Calu3 (cell line): Measurements from ENCODE around the gene MCC. TPM values are rescaled to one million over a fixed set of nuclear protein-coding genes. Genes with fewer than 3 reads are reported as not detected.

ENCODE experiments used
- BruUV-seq: library from RNA; stranded (reverse); fragments of 400-500 nt; replicated peaks from 2 replicates; lab custom pipeline; 2021; lab: Mats Ljungman, UMichigan
- CTCF ChIA-PET: fragments of 300-600 bp; sonication (Branson Sonifier 250); formaldehyde crosslinking; loops from one replicate; lab custom pipeline; 2022; ENCODE audit warnings: antibody characterized with exemption; lab: Charles Lee
- DNase-seq: peaks from one replicate; pipeline ENCODE4 v3.0.0; 2022
- H3K27ac Mint-ChIP-seq: one replicate; pipeline ENCODE4 v1.8.0; 2022; ENCODE audit warnings: mixed read lengths; ENCODE audit not compliant: unreplicated experiment
- H3K27me3 Mint-ChIP-seq: one replicate; pipeline ENCODE4 v1.8.0; 2022; ENCODE audit warnings: mixed read lengths; ENCODE audit not compliant: unreplicated experiment
- H3K36me3 Mint-ChIP-seq: one replicate; pipeline ENCODE4 v1.8.0; 2022; ENCODE audit warnings: mild to moderate bottlenecking, moderate library complexity, mixed read lengths; ENCODE audit not compliant: insufficient read depth, unreplicated experiment
- H3K4me1 Mint-ChIP-seq: one replicate; pipeline ENCODE4 v1.8.0; 2022; ENCODE audit warnings: mild to moderate bottlenecking, low read depth, mixed read lengths; ENCODE audit not compliant: unreplicated experiment
- H3K4me3 Mint-ChIP-seq: one replicate; pipeline ENCODE4 v1.8.0; 2022; ENCODE audit warnings: mild to moderate bottlenecking, low read depth, moderate library complexity, mixed read lengths; ENCODE audit not compliant: unreplicated experiment
- H3K9me3 Mint-ChIP-seq: one replicate; pipeline ENCODE4 v1.8.0; 2022; ENCODE audit warnings: low read depth, mixed read lengths; ENCODE audit not compliant: unreplicated experiment
- CTCF ChIP-seq: fragments of 200-600 bp; IDR thresholded peaks from one replicate; pipeline ENCODE4 v1.8.0; 2022; ENCODE audit warnings: antibody characterized with exemption; ENCODE audit not compliant: unreplicated experiment
- intact Hi-C: fragments of 100-400 bp; cut with micrococcal nuclease; formaldehyde crosslinking; loops from one replicate; pipeline ENCODE4 v1.10.0; 2022; ENCODE audit not compliant: unreplicated experiment
- total RNA-seq: library from RNA; stranded (reverse); gene quantifications from 2 replicates; pipeline ENCODE4 v1.2.3, GENCODE V29; 2022

MCC gene
- total RNA-seq, 1 experiment from 2014 or later = 2.8 TPM

- no peaks in the 10 kb centered on the region for H3K36me3 Mint-ChIP-seq
- no peak overlapping the region for H3K4me3 Mint-ChIP-seq
- DNase-seq = no peak
- H3K4me1 Mint-ChIP-seq = no peaks in the 10 kb centered on the region
- H3K27me3 Mint-ChIP-seq = peaks cover 12% of the 10 kb centered on the region
- H3K9me3 Mint-ChIP-seq = no peaks in the 10 kb centered on the region
- no peak for TF ChIP-seq CTCF
- no peak overlapping the region for H3K27ac Mint-ChIP-seq
- no TSS peak for BruUV-seq
- intact Hi-C loops = no loop called here
- CTCF ChIA-PET = interaction anchor here (1.3 kb wide), 1 partner anchor 44 kb away, joined by 3 read pairs; no protein-coding TSS in a partner anchor
Measured at GRCh38 chr5:113115956-113116355, 372.3 kb downstream of the MCC start.

DNA sequence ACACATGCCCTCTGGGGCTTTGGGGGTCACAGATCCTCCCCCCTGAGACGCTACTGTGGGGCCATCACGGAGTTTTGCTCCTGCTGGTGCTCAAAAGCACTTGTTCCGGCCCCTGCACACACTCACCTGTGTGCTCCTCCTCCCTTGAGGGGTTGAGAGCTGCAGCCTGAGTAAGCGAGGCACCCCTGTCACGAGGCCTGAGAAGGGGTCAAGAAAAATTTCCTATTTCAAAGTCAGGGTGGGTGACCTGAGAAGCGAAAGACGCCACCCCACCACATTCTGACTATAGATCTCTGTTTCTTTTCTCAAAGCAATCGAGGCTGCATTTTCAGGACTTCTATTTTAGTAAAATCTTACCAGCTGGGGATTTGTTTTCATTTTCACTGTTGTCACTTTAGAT, 373.2 kb downstream of the MCC start:
- no peak for TF ChIP-seq CTCF
- BruUV-seq = no TSS peak
- no peak overlapping the region for H3K27ac Mint-ChIP-seq
- no peak for DNase-seq
- no peaks in the 10 kb centered on the region for H3K9me3 Mint-ChIP-seq
- CTCF ChIA-PET = interaction anchor here (1.3 kb wide), 1 partner anchor 45 kb away, joined by 3 read pairs; no protein-coding TSS in a partner anchor
- no peak overlapping the region for H3K4me3 Mint-ChIP-seq
- peaks cover 12% of the 10 kb centered on the region for H3K27me3 Mint-ChIP-seq
- H3K36me3 Mint-ChIP-seq = no peaks in the 10 kb centered on the region
- no peaks in the 10 kb centered on the region for H3K4me1 Mint-ChIP-seq
- intact Hi-C loops = no loop called here

DNA sequence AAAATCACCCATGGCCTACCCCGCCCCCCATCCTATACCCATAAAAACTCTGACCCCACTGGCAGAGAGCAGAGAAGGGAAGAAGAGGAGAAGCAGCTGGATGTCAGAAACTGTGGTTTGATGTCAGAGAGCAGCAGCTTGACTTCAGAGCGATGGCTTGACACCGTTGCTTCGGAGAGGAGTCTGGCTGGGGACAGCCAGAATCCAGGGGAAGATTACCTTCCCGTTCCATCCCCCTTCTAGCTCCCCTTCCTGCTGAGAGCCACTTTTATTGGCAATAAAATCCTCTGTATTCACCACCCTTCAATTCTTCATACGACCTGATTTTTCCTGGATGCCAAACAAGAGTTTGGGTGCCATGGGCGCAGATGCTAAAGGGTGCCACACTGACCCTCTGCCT, 373.7 kb downstream of the MCC start:
- intact Hi-C loops = no loop called here
- Mint-ChIP-seq H3K4me3 (no peak overlapping the region), H3K27ac (no peak overlapping the region), H3K4me1 (no peaks in the 10 kb centered on the region), H3K27me3 (peaks cover 12% of the 10 kb centered on the region), H3K9me3 (no peaks in the 10 kb centered on the region), H3K36me3 (no peaks in the 10 kb centered on the region)
- no TSS peak for BruUV-seq
- CTCF ChIA-PET = no interaction called here
- no peak for DNase-seq
- no peak for TF ChIP-seq CTCF

DNA sequence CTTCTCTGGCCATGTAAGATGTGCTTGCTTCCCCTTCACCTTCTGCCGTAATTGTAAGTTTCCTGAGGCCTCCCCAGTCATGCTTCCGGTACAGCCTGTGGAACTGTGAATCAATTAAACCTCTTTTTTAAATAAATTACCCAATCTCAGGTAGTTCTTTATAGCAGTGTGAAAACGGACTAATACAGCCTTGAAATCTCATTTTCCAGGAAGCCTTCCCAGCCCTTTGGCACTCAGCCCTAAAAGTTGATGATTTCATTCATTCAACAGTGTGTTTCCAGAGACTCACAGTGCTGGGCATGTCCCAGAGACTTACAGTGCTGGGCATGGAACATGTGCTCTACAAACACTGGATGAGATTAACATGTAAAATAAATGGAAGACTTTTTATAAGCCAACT, 375.8 kb downstream of the MCC start:
- no peak overlapping the region for H3K27ac Mint-ChIP-seq
- H3K9me3 Mint-ChIP-seq = no peaks in the 10 kb centered on the region
- no peak for TF ChIP-seq CTCF
- H3K4me1 Mint-ChIP-seq = no peaks in the 10 kb centered on the region
- peaks cover 12% of the 10 kb centered on the region for H3K27me3 Mint-ChIP-seq
- no peak overlapping the region for H3K4me3 Mint-ChIP-seq
- H3K36me3 Mint-ChIP-seq = no peaks in the 10 kb centered on the region
- BruUV-seq = no TSS peak
- CTCF ChIA-PET = no interaction called here
- no peak for DNase-seq
- intact Hi-C loops = no loop called here
